Progenitor cell of endocrine pancreas (in vitro differentiated cells): Measurements from ENCODE around the gene NUAK2. TPM values are rescaled to one million over a fixed set of nuclear protein-coding genes. Genes with fewer than 3 reads are reported as not detected.

Source experiments
- DNase-seq: peaks from one replicate; pipeline ENCODE4 v3.0.0; 2021; ENCODE audit warnings: low spot score; ENCODE audit not compliant: unreplicated experiment
- H3K27ac Mint-ChIP-seq: 2 replicates; pipeline ENCODE4 v1.8.0; 2021; ENCODE audit warnings: mild to moderate bottlenecking, moderate library complexity, mixed read lengths
- H3K27me3 Mint-ChIP-seq: 2 replicates; pipeline ENCODE4 v1.8.0; 2021; ENCODE audit warnings: mixed read lengths
- H3K36me3 Mint-ChIP-seq: 2 replicates; pipeline ENCODE4 v1.8.0; 2022; ENCODE audit warnings: mixed read lengths; ENCODE audit not compliant: insufficient read depth
- H3K4me1 Mint-ChIP-seq: 2 replicates; pipeline ENCODE4 v1.8.0; 2021; ENCODE audit warnings: low read depth, mixed read lengths
- H3K4me3 Mint-ChIP-seq: 2 replicates; pipeline ENCODE4 v1.8.0; 2021; ENCODE audit warnings: low read depth, mild to moderate bottlenecking, moderate library complexity, mixed read lengths
- H3K9me3 Mint-ChIP-seq: 2 replicates; pipeline ENCODE4 v1.8.0; 2021; ENCODE audit warnings: low read depth, mixed read lengths
- total RNA-seq: library from RNA; stranded (reverse); gene quantifications from 2 replicates; pipeline ENCODE4 v1.2.1, GENCODE V29; 2021
- TF ChIP-seq, protein P1 (sequence below): fragments of 200-600 bp; sonication (generic); IDR thresholded peaks from one replicate; pipeline ENCODE4 v1.5.0; 2021; ENCODE audit warnings: antibody characterized with exemption, mild to moderate bottlenecking; ENCODE audit not compliant: unreplicated experiment

Gene NUAK2
- total RNA-seq, 1 donor from 2014 or later, result 4.5 TPM

DNA sequence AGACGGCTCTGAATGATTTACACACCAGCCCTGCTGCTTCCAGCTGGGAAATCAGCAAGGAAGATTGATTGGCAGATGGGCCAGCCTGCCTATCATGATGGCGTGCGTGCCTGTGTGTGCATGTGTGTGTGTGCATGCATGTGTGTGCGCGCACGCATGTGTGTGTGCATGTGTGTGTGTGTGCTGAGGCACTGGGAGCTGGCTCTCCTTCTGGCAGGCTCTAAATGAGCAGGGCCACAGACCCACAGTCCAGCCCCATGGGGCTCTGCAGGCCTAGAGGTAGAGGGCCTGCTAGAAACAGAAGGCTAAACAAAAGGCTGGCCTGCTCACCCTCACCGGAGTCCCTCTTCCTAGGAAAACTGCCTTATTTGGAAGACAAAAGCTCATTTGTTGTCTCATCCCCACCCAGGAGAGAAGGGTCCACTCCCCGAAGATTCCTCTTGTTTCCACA is 29.2 kb upstream of the NUAK2 start:
- Mint-ChIP-seq H3K4me3 (no peak overlapping the region), H3K27me3 (peaks cover 75% of the 10 kb centered on the region), H3K36me3 (no peaks in the 10 kb centered on the region), H3K9me3 (no peaks in the 10 kb centered on the region), H3K27ac (no peak overlapping the region), H3K4me1 (peaks cover 3% of the 10 kb centered on the region)
- TF ChIP-seq, protein P1, sequence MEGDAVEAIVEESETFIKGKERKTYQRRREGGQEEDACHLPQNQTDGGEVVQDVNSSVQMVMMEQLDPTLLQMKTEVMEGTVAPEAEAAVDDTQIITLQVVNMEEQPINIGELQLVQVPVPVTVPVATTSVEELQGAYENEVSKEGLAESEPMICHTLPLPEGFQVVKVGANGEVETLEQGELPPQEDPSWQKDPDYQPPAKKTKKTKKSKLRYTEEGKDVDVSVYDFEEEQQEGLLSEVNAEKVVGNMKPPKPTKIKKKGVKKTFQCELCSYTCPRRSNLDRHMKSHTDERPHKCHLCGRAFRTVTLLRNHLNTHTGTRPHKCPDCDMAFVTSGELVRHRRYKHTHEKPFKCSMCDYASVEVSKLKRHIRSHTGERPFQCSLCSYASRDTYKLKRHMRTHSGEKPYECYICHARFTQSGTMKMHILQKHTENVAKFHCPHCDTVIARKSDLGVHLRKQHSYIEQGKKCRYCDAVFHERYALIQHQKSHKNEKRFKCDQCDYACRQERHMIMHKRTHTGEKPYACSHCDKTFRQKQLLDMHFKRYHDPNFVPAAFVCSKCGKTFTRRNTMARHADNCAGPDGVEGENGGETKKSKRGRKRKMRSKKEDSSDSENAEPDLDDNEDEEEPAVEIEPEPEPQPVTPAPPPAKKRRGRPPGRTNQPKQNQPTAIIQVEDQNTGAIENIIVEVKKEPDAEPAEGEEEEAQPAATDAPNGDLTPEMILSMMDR, result no peak
- no peak for DNase-seq

DNA sequence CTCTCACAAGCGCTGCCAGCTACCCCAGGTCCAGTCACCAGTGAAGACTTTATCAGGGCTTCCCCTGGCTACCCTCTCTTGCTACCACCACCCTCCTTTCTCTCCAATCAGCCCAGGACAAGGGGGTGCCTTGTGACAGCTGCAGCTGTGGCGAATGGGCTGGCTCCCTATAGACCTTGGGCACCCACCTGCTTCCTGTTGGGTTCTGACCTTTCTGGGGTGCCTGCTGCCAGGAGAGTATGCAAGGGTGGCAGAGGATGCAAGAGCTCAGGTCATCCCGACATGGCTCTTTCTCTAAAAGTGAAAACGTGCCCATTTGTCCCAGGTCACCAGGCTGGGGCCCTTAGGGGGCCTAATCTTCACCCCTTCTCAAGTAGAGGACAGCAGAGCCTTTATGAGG is 28.6 kb upstream of the NUAK2 start:
- Mint-ChIP-seq H3K4me1 (peaks cover 3% of the 10 kb centered on the region), H3K9me3 (no peaks in the 10 kb centered on the region), H3K4me3 (no peak overlapping the region)

DNA sequence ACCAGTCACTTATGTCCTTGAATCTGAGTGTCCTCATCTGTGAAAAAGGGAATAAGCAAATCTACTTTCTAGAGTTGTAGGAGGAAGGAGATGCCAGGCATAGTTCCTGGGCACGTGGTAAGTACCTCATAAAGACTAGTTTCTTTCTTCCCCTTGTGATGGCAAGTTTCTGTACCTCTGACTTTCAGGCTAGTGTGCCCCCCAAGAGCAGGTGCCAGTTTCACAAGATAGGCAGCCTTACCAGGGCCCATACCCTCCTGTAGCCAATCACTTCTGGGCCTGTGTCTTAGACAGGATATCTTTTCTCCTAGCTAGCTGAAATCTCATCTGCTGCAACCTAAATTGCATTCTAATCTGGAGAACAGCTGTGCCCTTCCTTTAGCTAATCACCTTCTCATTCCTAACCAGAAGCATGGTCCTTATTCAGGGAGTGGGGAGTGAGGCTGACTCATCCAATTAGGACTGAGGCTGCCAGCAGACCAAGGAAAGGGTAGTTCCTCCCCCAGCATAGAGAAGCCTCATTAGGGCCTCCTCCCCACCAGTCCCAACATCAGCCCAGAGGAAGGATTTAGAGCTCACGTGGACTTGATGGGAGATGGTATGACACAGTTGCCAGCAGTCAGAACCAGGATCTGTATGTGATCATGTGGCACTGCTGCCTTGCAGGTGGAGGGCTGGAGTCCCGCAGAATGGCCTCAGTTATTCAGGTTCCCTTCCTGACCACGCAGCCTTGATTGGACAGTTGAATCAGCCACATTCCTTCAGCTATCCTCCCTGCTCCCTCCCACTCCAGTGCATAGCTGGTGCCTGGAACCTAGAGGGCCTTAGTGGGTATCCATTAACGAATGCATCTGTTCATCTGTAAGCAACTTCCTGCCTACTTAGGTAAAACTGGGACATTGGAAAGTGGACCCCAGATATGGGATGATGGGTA is 27.3 kb upstream of the NUAK2 start:
- no peaks in the 10 kb centered on the region for H3K36me3 Mint-ChIP-seq

More for the DNA sequence above, 28.6 kb upstream of the NUAK2 start:
- Mint-ChIP-seq H3K36me3 (no peaks in the 10 kb centered on the region), H3K27me3 (peaks cover 75% of the 10 kb centered on the region), H3K27ac (no peak overlapping the region)
- TF ChIP-seq, protein P1, result no peak
- DNase-seq, result no peak

DNA sequence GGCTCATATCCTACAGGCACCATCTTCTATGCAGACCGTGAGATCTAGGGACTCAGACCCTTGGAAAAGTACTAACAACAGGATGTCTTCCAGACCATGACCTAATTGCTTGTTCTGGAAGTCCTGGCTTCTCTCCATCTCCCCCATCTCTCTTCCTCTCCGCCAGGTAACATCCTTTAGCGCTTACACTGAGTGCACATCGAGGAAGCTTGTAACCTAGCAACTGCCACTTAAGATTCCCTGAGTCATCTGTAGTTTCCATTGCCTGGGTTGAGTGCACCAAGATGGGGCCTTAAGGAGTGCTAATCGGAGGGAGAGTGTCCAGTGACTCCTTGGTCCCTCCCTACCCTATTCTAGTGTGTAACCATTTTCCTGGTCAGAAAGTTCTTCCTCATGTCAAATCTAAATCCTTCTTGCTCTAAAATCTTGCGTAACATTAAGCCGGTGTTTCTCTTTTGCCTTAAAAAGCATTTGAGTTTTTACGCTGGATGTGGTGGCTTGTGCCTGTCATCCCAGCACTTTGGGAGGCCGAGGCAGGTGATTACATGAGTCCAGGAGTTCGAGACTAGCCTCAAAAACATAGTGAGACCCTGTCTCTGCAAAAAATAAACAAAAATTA is 25.5 kb upstream of the NUAK2 start:
- TF ChIP-seq, protein P1, result no peak
- H3K4me1 Mint-ChIP-seq, result peaks cover 8% of the 10 kb centered on the region
- peaks cover 82% of the 10 kb centered on the region for H3K27me3 Mint-ChIP-seq
- H3K9me3 Mint-ChIP-seq, result no peaks in the 10 kb centered on the region
- no peak overlapping the region for H3K27ac Mint-ChIP-seq
- no peak for DNase-seq
- no peaks in the 10 kb centered on the region for H3K36me3 Mint-ChIP-seq
- H3K4me3 Mint-ChIP-seq, result no peak overlapping the region

More for the DNA sequence above, 27.3 kb upstream of the NUAK2 start:
- Mint-ChIP-seq H3K4me3 (no peak overlapping the region), H3K4me1 (peaks cover 10% of the 10 kb centered on the region), H3K27ac (no peak overlapping the region), H3K27me3 (peaks cover 80% of the 10 kb centered on the region), H3K9me3 (no peaks in the 10 kb centered on the region)
- DNase-seq, result no peak
- TF ChIP-seq, protein P1, result no peak

GRCh38 chr1:205345761-205346160 is 24.2 kb upstream of the NUAK2 start:
- Mint-ChIP-seq H3K4me3 (no peak overlapping the region), H3K27me3 (peaks cover 87% of the 10 kb centered on the region), H3K36me3 (no peaks in the 10 kb centered on the region), H3K4me1 (peaks cover 8% of the 10 kb centered on the region), H3K27ac (no peak overlapping the region), H3K9me3 (no peaks in the 10 kb centered on the region)
- DNase-seq, result no peak
- TF ChIP-seq, protein P1, result no peak
